HepG2 (cell line): ENCODE measurements around the gene PPM1E. TPM values are rescaled to one million over a fixed set of nuclear protein-coding genes. Genes with fewer than 3 reads are reported as not detected.

Source experiments
- AGO1 ChIP-seq: fragments of 200-400 bp; formaldehyde crosslinking; IDR thresholded peaks from 2 replicates; pipeline ENCODE4 v1.6.1; 2017; ENCODE audit warnings: mild to moderate bottlenecking, low read depth, low read length, moderate library complexity; ENCODE audit not compliant: poor library complexity, severe bottlenecking
- BRCA1 ChIP-seq: sonication (generic); formaldehyde crosslinking; IDR thresholded peaks from 2 replicates; pipeline ENCODE4 v1.4.0; 2020; ENCODE audit warnings: missing genetic modification reagents
- HNRNPUL1 ChIP-seq: fragments of 200-400 bp; formaldehyde crosslinking; IDR thresholded peaks from 2 replicates; pipeline ENCODE4 v1.6.1; 2017; ENCODE audit warnings: low read depth, mild to moderate bottlenecking, low read length, moderate library complexity
- IRX3 ChIP-seq: sonication (generic); formaldehyde crosslinking; IDR thresholded peaks from 2 replicates; pipeline ENCODE4 v1.8.1; 2023; ENCODE audit warnings: mild to moderate bottlenecking, low read depth, missing genetic modification reagents, borderline replicate concordance
- MTF2 ChIP-seq: sonication (generic); formaldehyde crosslinking; IDR thresholded peaks from 2 replicates; pipeline ENCODE4 v1.5.0; 2020; ENCODE audit warnings: missing genetic modification reagents, borderline replicate concordance
- NFIB ChIP-seq: sonication (generic); formaldehyde crosslinking; IDR thresholded peaks from 2 replicates; pipeline ENCODE4 v1.9.0; 2021; ENCODE audit warnings: missing genetic modification reagents, mild to moderate bottlenecking, borderline replicate concordance
- NONO ChIP-seq, 2 experiments: fragments of 450-650 bp in 1 of 2; sonication (generic) in 1 of 2; formaldehyde crosslinking in 1 of 2; IDR thresholded peaks in 1 of 2; conservative IDR thresholded peaks in 1 of 2; 2 replicates each; pipeline versions ENCODE4 v1.6.1 to v1.8.0; 2017 to 2022; ENCODE audit warnings: mild to moderate bottlenecking in 1 of 2, missing genetic modification reagents in 1 of 2, moderate library complexity in 1 of 2
- PITX1 ChIP-seq: sonication (generic); formaldehyde crosslinking; IDR thresholded peaks from 2 replicates; pipeline ENCODE4 v1.5.1; 2020; ENCODE audit warnings: mild to moderate bottlenecking, missing genetic modification reagents
- RFX1 ChIP-seq: fragments of 450-650 bp; IDR thresholded peaks from 2 replicates; pipeline ENCODE4 v1.6.1; 2017
- RFX5 ChIP-seq: IDR thresholded peaks from 2 replicates; pipeline ENCODE4 v1.6.1; 2011; ENCODE audit warnings: low read depth, low read length, improper control_type of control experiment
- RNF2 ChIP-seq: fragments of 450-650 bp; conservative IDR thresholded peaks from 2 replicates; pipeline ENCODE4 v1.6.1; 2016; ENCODE audit warnings: low read depth
- SAFB2 ChIP-seq: sonication (generic); formaldehyde crosslinking; IDR thresholded peaks from 2 replicates; pipeline ENCODE4 v1.5.1; 2020; ENCODE audit warnings: missing genetic modification reagents, low read depth, mild to moderate bottlenecking, borderline replicate concordance
- SSRP1 ChIP-seq: IDR thresholded peaks from 2 replicates; pipeline ENCODE4 v1.6.1; 2016; ENCODE audit warnings: control low read depth
- ZNF572 ChIP-seq: sonication (generic); formaldehyde crosslinking; IDR thresholded peaks from 2 replicates; pipeline ENCODE4 v1.5.1; 2020; ENCODE audit warnings: mild to moderate bottlenecking, missing genetic modification reagents
- ZNF841 ChIP-seq: sonication (generic); formaldehyde crosslinking; IDR thresholded peaks from 2 replicates; pipeline ENCODE4 v1.8.1; 2023; ENCODE audit warnings: missing genetic modification reagents, borderline replicate concordance
- ZNF883 ChIP-seq: sonication (generic); formaldehyde crosslinking; IDR thresholded peaks from 2 replicates; pipeline ENCODE4 v1.5.1; 2020; ENCODE audit warnings: mild to moderate bottlenecking, missing genetic modification reagents; ENCODE audit errors: not compliant biosample characterization
- polyA plus RNA-seq, 8 experiments: library from polyadenylated mRNA; depleted of rRNA in 3 of 8; stranded (reverse) in 7 of 8; unstranded in 1 of 8; fragments of >200 nt; fragmentation: Illumina TruSeq in 4 of 8; extraction: Trizol in 4 of 8; gene quantifications; 2 replicates each; pipeline versions ENCODE4 v1.2.1 to v1.2.3, GENCODE V29; 2011 to 2016; ENCODE audit warnings: low read depth in 4 of 8, missing spikeins in 1 of 8, mixed read lengths in 1 of 8; ENCODE audit not compliant: insufficient read depth in 1 of 8
- total RNA-seq, 5 experiments: library from RNA; depleted of rRNA; stranded (reverse); fragments of >200 nt; fragmentation: Illumina TruSeq; extraction: Trizol; gene quantifications; 2 replicates each; pipeline ENCODE4 v1.2.3, GENCODE V29; 2016; ENCODE audit warnings: low read depth in 1 of 5
- TF ChIP-seq, protein P1 (sequence below): sonication (generic); formaldehyde crosslinking; IDR thresholded peaks from 2 replicates; pipeline ENCODE4 v1.5.1; 2020; ENCODE audit warnings: missing genetic modification reagents, mild to moderate bottlenecking, borderline replicate concordance
- TF ChIP-seq, protein P2 (sequence below): sonication (generic); formaldehyde crosslinking; IDR thresholded peaks from 2 replicates; pipeline ENCODE4 v1.5.0; 2020; ENCODE audit warnings: missing genetic modification reagents
- TF ChIP-seq, protein P3 (sequence below): sonication (generic); formaldehyde crosslinking; IDR thresholded peaks from 2 replicates; pipeline ENCODE4 v1.8.1; 2023; ENCODE audit warnings: mild to moderate bottlenecking, inconsistent platforms, moderate library complexity, missing genetic modification reagents, borderline replicate concordance
- TF ChIP-seq, protein P4 (sequence below): sonication (generic); formaldehyde crosslinking; IDR thresholded peaks from 2 replicates; pipeline ENCODE4 v1.4.0; 2020; ENCODE audit warnings: mild to moderate bottlenecking, missing genetic modification reagents
- TF ChIP-seq, protein P5 (sequence below): sonication (generic); formaldehyde crosslinking; IDR thresholded peaks from 2 replicates; pipeline ENCODE4 v1.8.1; 2023; ENCODE audit warnings: mild to moderate bottlenecking, missing genetic modification reagents
- TF ChIP-seq, protein P6 (sequence below): sonication (generic); formaldehyde crosslinking; IDR thresholded peaks from 2 replicates; pipeline ENCODE4 v1.5.0; 2020; ENCODE audit warnings: missing genetic modification reagents

The PPM1E gene
- total and polyA plus RNA-seq, 2 of the 13 experiments (the other 11 are each of a cell fraction or from before 2014, with no cell fraction given): 0.15 TPM; not detected in 1

DNA sequence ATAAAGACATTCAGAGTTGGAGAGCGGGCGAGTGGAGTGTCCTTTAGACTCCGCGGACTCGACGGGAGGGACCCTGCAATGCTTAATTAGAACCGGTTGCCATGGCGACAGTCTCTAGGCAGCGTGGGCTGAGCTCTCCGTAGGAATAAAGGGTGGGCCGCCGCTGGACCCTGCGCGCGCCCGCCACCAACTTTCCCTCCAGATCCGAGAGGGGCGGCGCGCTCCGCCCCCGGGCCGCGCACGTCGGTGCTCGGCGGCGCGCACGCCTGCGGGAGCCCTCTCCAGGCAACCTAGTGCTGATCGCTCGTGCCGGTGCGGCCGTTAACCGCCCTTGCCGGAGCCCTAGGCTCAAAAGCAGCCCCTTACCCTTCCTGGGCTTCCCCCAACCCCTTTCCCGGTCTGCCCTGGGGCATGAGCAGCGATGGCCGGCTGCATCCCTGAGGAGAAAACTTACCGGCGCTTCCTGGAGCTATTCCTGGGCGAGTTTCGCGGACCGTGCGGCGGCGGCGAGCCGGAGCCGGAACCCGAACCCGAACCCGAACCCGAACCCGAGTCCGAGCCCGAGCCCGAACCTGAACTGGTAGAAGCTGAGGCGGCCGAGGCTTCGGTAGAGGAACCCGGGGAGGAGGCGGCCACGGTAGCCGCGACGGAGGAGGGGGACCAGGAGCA is at the start of gene PPM1E (continued):
- TF ChIP-seq, protein P1, sequence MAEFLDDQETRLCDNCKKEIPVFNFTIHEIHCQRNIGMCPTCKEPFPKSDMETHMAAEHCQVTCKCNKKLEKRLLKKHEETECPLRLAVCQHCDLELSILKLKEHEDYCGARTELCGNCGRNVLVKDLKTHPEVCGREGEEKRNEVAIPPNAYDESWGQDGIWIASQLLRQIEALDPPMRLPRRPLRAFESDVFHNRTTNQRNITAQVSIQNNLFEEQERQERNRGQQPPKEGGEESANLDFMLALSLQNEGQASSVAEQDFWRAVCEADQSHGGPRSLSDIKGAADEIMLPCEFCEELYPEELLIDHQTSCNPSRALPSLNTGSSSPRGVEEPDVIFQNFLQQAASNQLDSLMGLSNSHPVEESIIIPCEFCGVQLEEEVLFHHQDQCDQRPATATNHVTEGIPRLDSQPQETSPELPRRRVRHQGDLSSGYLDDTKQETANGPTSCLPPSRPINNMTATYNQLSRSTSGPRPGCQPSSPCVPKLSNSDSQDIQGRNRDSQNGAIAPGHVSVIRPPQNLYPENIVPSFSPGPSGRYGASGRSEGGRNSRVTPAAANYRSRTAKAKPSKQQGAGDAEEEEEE (CRISPR knock-in tag): no peak
- TF ChIP-seq AGO1 (peak; percentile 25), NFIB (no peak), BRCA1 (no peak), RFX5 (peak; percentile 45; the same call in 1 of the 2 replicates), NONO (IDR thresholded peaks at IDR 0.05) (no peak), NONO (CRISPR knock-in tag; conservative IDR thresholded peaks at IDR 0.05) (0 out of 2 replicates have a peak, but pooled peaks have one; percentile 39), ZNF572 (0 out of 2 replicates have a peak, but pooled peaks have one; percentile 70), ZNF883 (CRISPR knock-in tag) (peak; percentile 50), IRX3 (CRISPR knock-in tag) (0 out of 2 replicates have a peak, but pooled peaks have one; percentile 21), PITX1 (CRISPR knock-in tag) (0 out of 2 replicates have a peak, but pooled peaks have one; percentile 17), RNF2 (0 out of 2 replicates have a peak, but pooled peaks have one; percentile 26), SAFB2 (CRISPR knock-in tag) (no peak; the same call in 1 of the 2 replicates), SSRP1 (no peak), MTF2 (CRISPR knock-in tag) (peak; percentile 96), ZNF841 (CRISPR knock-in tag) (no peak), RFX1 (peak; percentile 83), HNRNPUL1 (no peak)
- TF ChIP-seq, protein P2, sequence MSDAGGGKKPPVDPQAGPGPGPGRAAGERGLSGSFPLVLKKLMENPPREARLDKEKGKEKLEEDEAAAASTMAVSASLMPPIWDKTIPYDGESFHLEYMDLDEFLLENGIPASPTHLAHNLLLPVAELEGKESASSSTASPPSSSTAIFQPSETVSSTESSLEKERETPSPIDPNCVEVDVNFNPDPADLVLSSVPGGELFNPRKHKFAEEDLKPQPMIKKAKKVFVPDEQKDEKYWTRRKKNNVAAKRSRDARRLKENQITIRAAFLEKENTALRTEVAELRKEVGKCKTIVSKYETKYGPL (CRISPR knock-in tag): no peak
- TF ChIP-seq, protein P3, sequence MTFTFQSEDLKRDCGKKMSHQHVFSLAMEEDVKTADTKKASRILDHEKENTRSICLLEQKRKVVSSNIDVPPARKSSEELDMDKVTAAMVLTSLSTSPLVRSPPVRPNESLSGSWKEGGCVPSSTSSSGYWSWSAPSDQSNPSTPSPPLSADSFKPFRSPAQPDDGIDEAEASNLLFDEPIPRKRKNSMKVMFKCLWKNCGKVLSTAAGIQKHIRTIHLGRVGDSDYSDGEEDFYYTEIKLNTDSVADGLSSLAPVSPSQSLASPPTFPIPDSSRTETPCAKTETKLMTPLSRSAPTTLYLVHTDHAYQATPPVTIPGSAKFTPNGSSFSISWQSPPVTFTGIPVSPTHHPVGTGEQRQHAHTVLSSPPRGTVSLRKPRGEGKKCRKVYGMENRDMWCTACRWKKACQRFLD (CRISPR knock-in tag): no peak
- TF ChIP-seq, protein P4, sequence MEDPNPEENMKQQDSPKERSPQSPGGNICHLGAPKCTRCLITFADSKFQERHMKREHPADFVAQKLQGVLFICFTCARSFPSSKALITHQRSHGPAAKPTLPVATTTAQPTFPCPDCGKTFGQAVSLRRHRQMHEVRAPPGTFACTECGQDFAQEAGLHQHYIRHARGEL (CRISPR knock-in tag): no peak
- TF ChIP-seq, protein P5, sequence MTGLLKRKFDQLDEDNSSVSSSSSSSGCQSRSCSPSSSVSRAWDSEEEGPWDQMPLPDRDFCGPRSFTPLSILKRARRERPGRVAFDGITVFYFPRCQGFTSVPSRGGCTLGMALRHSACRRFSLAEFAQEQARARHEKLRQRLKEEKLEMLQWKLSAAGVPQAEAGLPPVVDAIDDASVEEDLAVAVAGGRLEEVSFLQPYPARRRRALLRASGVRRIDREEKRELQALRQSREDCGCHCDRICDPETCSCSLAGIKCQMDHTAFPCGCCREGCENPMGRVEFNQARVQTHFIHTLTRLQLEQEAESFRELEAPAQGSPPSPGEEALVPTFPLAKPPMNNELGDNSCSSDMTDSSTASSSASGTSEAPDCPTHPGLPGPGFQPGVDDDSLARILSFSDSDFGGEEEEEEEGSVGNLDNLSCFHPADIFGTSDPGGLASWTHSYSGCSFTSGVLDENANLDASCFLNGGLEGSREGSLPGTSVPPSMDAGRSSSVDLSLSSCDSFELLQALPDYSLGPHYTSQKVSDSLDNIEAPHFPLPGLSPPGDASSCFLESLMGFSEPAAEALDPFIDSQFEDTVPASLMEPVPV (CRISPR knock-in tag): peak; percentile 44; the same call in 1 of the 2 replicates
- TF ChIP-seq, protein P6, sequence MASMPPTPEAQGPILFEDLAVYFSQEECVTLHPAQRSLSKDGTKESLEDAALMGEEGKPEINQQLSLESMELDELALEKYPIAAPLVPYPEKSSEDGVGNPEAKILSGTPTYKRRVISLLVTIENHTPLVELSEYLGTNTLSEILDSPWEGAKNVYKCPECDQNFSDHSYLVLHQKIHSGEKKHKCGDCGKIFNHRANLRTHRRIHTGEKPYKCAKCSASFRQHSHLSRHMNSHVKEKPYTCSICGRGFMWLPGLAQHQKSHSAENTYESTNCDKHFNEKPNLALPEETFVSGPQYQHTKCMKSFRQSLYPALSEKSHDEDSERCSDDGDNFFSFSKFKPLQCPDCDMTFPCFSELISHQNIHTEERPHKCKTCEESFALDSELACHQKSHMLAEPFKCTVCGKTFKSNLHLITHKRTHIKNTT (CRISPR knock-in tag): no peak
